HAP-1 (cell line): ENCODE results near the gene C1orf122.

Experiments used
- DNase-seq, 2 experiments: peaks; one replicate each; pipeline ENCODE4 v3.0.0-alpha.2; 2016 to 2020; ENCODE audit warnings: low spot score in 2 of 2
- H3K27me3 ChIP-seq: fragments of 250-450 bp; sonication (Bioruptor Pico); 2 replicates; pipeline ENCODE4 v1.5.1; 2020; ENCODE audit warnings: low read depth, mild to moderate bottlenecking, moderate library complexity
- H3K36me3 ChIP-seq: fragments of 250-450 bp; sonication (Bioruptor Pico); replicated peaks from 2 replicates; pipeline ENCODE4 v1.5.1; 2020; ENCODE audit warnings: mild to moderate bottlenecking
- H3K4me1 ChIP-seq: fragments of 250-450 bp; sonication (Bioruptor Pico); 2 replicates; pipeline ENCODE4 v1.5.1; 2020; ENCODE audit warnings: mild to moderate bottlenecking
- H3K4me3 ChIP-seq: fragments of 250-450 bp; sonication (Bioruptor Pico); 2 replicates; pipeline ENCODE4 v1.5.1; 2020; ENCODE audit warnings: mild to moderate bottlenecking, moderate library complexity
- H3K9me3 ChIP-seq: fragments of 250-450 bp; sonication (Bioruptor Pico); 2 replicates; pipeline ENCODE4 v1.5.1; 2020; ENCODE audit warnings: mild to moderate bottlenecking, moderate library complexity
- in situ Hi-C: fragments of 300-500 bp; cut with MboI; formaldehyde crosslinking; loops from 3 replicates; pipeline ENCODE4 v1.14.3; 2020; ENCODE audit warnings: low sequenced_read_pairs, inconsistent platforms, mixed read lengths

Gene C1orf122

GRCh38 chr1:37792943-37793686 is 14.5 kb upstream of the C1orf122 start:
- DNase-seq = no peak
- in situ Hi-C loops = no loop called here
- H3K36me3 ChIP-seq = no peaks in the 10 kb centered on the region
- H3K27me3 ChIP-seq = no peaks in the 10 kb centered on the region; the same call in 1 of the 2 replicates
- H3K9me3 ChIP-seq = no peaks in the 10 kb centered on the region
- H3K4me3 ChIP-seq = no peak overlapping the region
- no peaks in the 10 kb centered on the region for H3K4me1 ChIP-seq

GRCh38 chr1:37793773-37794371 is 13.7 kb upstream of the C1orf122 start, which contains the start of gene MANEAL:
Gene MANEAL, plus strand, starts transcription at chr1:37793847. Its CDS starts 336 bp downstream, at chr1:37794183.
- H3K36me3 ChIP-seq = no peaks in the 10 kb centered on the region
- H3K27me3 ChIP-seq = no peaks in the 10 kb centered on the region
- H3K4me3 ChIP-seq = peak within 1 kb of the TSS; percentile 23
- H3K9me3 ChIP-seq = no peaks in the 10 kb centered on the region
- DNase-seq = peak; percentile 21 to 62
- H3K4me1 ChIP-seq = no peaks in the 10 kb centered on the region
- in situ Hi-C loops = no loop called here

GRCh38 chr1:37794372-37795339 is 12.9 kb upstream of the C1orf122 start:
- no peak for DNase-seq
- H3K9me3 ChIP-seq = no peaks in the 10 kb centered on the region
- no peaks in the 10 kb centered on the region for H3K36me3 ChIP-seq
- in situ Hi-C loops = no loop called here
- H3K4me1 ChIP-seq = no peaks in the 10 kb centered on the region
- H3K4me3 ChIP-seq = peak overlapping the region; percentile 23
- H3K27me3 ChIP-seq = no peaks in the 10 kb centered on the region

- peak; percentile 64 to 84 for DNase-seq
- no peak overlapping the region for H3K4me3 ChIP-seq
Measured at GRCh38 chr1:37795340-37796125, 12.1 kb upstream of the C1orf122 start.

GRCh38 chr1:37797750-37798345 is 9.7 kb upstream of the C1orf122 start:
- Histone ChIP-seq H3K27me3 (no peaks in the 10 kb centered on the region), H3K4me3 (no peak overlapping the region), H3K36me3 (peaks cover 14% of the 10 kb centered on the region), H3K4me1 (no peaks in the 10 kb centered on the region), H3K9me3 (no peaks in the 10 kb centered on the region)
- no peak for DNase-seq
- in situ Hi-C loops = no loop called here

More at GRCh38 chr1:37795340-37796125, 12.1 kb upstream of the C1orf122 start:
- 0 out of 2 replicates have a peak, but pooled peaks cover 2% of the 10 kb centered on the region for H3K36me3 ChIP-seq
- no peaks in the 10 kb centered on the region for H3K27me3 ChIP-seq
- H3K4me1 ChIP-seq = no peaks in the 10 kb centered on the region
- H3K9me3 ChIP-seq = no peaks in the 10 kb centered on the region
- in situ Hi-C loops = no loop called here

GRCh38 chr1:37802439-37802838 is 5.2 kb upstream of the C1orf122 start:
- in situ Hi-C loops = no loop called here
- H3K4me3 ChIP-seq = no peak overlapping the region
- peaks cover 56% of the 10 kb centered on the region for H3K36me3 ChIP-seq
- no peaks in the 10 kb centered on the region for H3K9me3 ChIP-seq
- DNase-seq = no peak
- H3K27me3 ChIP-seq = no peaks in the 10 kb centered on the region
- 0 out of 2 replicates have a peak, but pooled peaks cover 6% of the 10 kb centered on the region for H3K4me1 ChIP-seq

- in situ Hi-C loops = loop anchor here (5.0 kb wide), 1 partner anchor 50 kb away; the partner anchor contains the start of gene MTF1
- H3K9me3 ChIP-seq = no peaks in the 10 kb centered on the region
- DNase-seq = no peak
- no peaks in the 10 kb centered on the region for H3K27me3 ChIP-seq
- H3K4me3 ChIP-seq = peak overlapping the region; percentile 79
- H3K4me1 ChIP-seq = peaks cover 11% of the 10 kb centered on the region
- H3K36me3 ChIP-seq = peaks cover 50% of the 10 kb centered on the region
Measured at GRCh38 chr1:37807220-37807554, 403 bp upstream of the C1orf122 start.

GRCh38 chr1:37808369-37809319 is 1.1 kb downstream of the C1orf122 start:
- H3K36me3 ChIP-seq = peaks cover 37% of the 10 kb centered on the region

GRCh38 chr1:37809942-37810341 is 2.4 kb downstream of the C1orf122 start:
- Histone ChIP-seq H3K4me3 (no peak overlapping the region), H3K27me3 (no peaks in the 10 kb centered on the region), H3K4me1 (peaks cover 11% of the 10 kb centered on the region), H3K36me3 (peaks cover 29% of the 10 kb centered on the region), H3K9me3 (no peaks in the 10 kb centered on the region)
- in situ Hi-C loops = loop anchor here (5.0 kb wide), 1 partner anchor 47 kb away; the partner anchor contains the start of gene MTF1
- no peak for DNase-seq

More at GRCh38 chr1:37808369-37809319, 1.1 kb downstream of the C1orf122 start:
- Histone ChIP-seq H3K27me3 (no peaks in the 10 kb centered on the region), H3K4me1 (peaks cover 11% of the 10 kb centered on the region), H3K9me3 (no peaks in the 10 kb centered on the region), H3K4me3 (peak overlapping the region; percentile 79)
- peak; percentile 46 to 82 for DNase-seq
- in situ Hi-C loops = loop anchor here (5.0 kb wide), 1 partner anchor 49 kb away; the partner anchor contains the start of gene MTF1

GRCh38 chr1:37811027-37811655 is 3.6 kb downstream of the C1orf122 start:
- DNase-seq = peak; percentile 79 to 85
- Histone ChIP-seq H3K9me3 (no peaks in the 10 kb centered on the region), H3K36me3 (peaks cover 20% of the 10 kb centered on the region), H3K4me1 (peaks cover 11% of the 10 kb centered on the region), H3K4me3 (no peak overlapping the region), H3K27me3 (no peaks in the 10 kb centered on the region)
- in situ Hi-C loops = no loop called here

- no peak for DNase-seq
- no peak overlapping the region for H3K4me3 ChIP-seq
- H3K9me3 ChIP-seq = no peaks in the 10 kb centered on the region
- H3K27me3 ChIP-seq = no peaks in the 10 kb centered on the region
- H3K36me3 ChIP-seq = peaks cover 26% of the 10 kb centered on the region
- in situ Hi-C loops = no loop called here
- peaks cover 5% of the 10 kb centered on the region for H3K4me1 ChIP-seq
Measured at GRCh38 chr1:37813529-37814145, 6.0 kb downstream of the C1orf122 start.
